ENCODE data around the gene LMBR1. TPM values are rescaled to one million over a fixed set of nuclear protein-coding genes. Genes with fewer than 3 reads are reported as not detected.
"Not testable (repeated sequence)": the region's sequence is repeated elsewhere in the genome, so short reads cannot be mapped to it uniquely, and the experiment has no call there.

LMBR1 gene
- total and polyA plus RNA-seq, 2 donors (not counting 3 experiments of a cell fraction or from before 2014, with no cell fraction given), result 14.0 to 72.9 TPM

DNA sequence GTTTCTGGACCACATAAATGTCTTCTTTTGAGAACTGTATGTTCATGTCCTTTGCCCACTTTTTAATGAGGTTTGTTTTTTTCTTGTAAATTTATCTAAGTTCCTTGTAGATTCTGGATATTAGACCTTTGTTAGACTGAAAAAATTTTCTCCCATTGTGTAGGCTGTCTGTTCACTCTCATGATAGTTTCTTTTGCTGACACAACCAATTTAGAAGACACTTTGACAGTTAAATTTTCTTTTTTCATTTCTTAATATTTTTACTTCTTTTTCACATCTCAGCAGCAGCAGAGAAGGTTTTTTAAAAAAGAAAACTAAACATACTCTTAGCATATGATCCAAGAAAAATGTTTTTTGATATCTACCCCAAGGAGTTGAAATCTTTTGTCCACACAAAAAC lies 190.6 kb downstream of the LMBR1 start:
- FAIRE-seq, result no peak
- H3K27ac ChIP-seq (ENCODE audit: insufficient read depth, low read depth, low read length), result no peak overlapping the region
- H3K27me3 ChIP-seq (ENCODE audit: control insufficient read depth in 2 of 2, insufficient read depth in 2 of 2, low read length in 2 of 2), result no peaks in the 10 kb centered on the region
- no peak overlapping the region for H3K4me2 ChIP-seq (ENCODE audit: insufficient read depth, low read length)
- no peaks in the 10 kb centered on the region for H3K9me1 ChIP-seq (replicated peaks; ENCODE audit: control insufficient read depth, extremely low read depth, insufficient read depth, low read length)
- ChIA-PET POLR2A (no interaction called here), CTCF (no interaction called here)
- no peak overlapping the region for H3K4me3 ChIP-seq (replicated peaks in 1 of 3; ENCODE audit: insufficient read depth in 1 of 3, low read depth in 1 of 3, low read length in 3 of 3)
- no peak for DNase-seq (ENCODE audit: low read depth, low spot score)
- TF ChIP-seq POLR2AphosphoS5 (IDR thresholded peaks at IDR 0.05; ENCODE audit: insufficient read depth, low read depth, low read length) (no peak), FOS (IDR thresholded peaks at IDR 0.05; ENCODE audit: borderline replicate concordance, insufficient read depth, low read length) (no peak), POLR2A (IDR thresholded peaks at IDR 0.05; ENCODE audit: low read depth, low read length) (no peak), JUN (IDR thresholded peaks at IDR 0.05; ENCODE audit: borderline replicate concordance, insufficient read depth, insufficient read length, low read depth) (no peak), MYC (IDR thresholded peaks at IDR 0.05; ENCODE audit: low read depth, low read length) (no peak)
- TF ChIP-seq, protein P1, sequence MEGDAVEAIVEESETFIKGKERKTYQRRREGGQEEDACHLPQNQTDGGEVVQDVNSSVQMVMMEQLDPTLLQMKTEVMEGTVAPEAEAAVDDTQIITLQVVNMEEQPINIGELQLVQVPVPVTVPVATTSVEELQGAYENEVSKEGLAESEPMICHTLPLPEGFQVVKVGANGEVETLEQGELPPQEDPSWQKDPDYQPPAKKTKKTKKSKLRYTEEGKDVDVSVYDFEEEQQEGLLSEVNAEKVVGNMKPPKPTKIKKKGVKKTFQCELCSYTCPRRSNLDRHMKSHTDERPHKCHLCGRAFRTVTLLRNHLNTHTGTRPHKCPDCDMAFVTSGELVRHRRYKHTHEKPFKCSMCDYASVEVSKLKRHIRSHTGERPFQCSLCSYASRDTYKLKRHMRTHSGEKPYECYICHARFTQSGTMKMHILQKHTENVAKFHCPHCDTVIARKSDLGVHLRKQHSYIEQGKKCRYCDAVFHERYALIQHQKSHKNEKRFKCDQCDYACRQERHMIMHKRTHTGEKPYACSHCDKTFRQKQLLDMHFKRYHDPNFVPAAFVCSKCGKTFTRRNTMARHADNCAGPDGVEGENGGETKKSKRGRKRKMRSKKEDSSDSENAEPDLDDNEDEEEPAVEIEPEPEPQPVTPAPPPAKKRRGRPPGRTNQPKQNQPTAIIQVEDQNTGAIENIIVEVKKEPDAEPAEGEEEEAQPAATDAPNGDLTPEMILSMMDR (IDR thresholded peaks at IDR 0.05; ENCODE audit: extremely low read depth in 1 of 2, insufficient read depth in 1 of 2, low read depth in 1 of 2, low read length in 2 of 2), result no peak
- H3K79me2 ChIP-seq (ENCODE audit: control insufficient read depth, insufficient read depth, low read length), result no peaks in the 10 kb centered on the region
- intact Hi-C loops (cut with micrococcal nuclease) (no loop called here), dilution Hi-C loops (cut with MboI; ENCODE audit: extremely low pct_ligation_motif_present, low sequenced_read_pairs) (no loop called here)
- no TSS peak for BruUV-seq (replicated peaks)
- H3K4me1 ChIP-seq (ENCODE audit: control insufficient read depth, extremely low read depth, insufficient read depth, low read length), result no peaks in the 10 kb centered on the region
- no peaks in the 10 kb centered on the region for H3K36me3 ChIP-seq (ENCODE audit: control insufficient read depth in 2 of 2, extremely low read depth in 1 of 2, insufficient read depth in 2 of 2, low read length in 2 of 2)
- H3K9me3 ChIP-seq (replicated peaks; ENCODE audit: control insufficient read depth, insufficient read depth, low read length), result no peaks in the 10 kb centered on the region
- no peaks in the 10 kb centered on the region for H4K20me1 ChIP-seq (replicated peaks; ENCODE audit: control insufficient read depth, extremely low read depth, insufficient read depth, low read length)
- H2AFZ ChIP-seq (ENCODE audit: low read depth, low read length), result no peak overlapping the region
- H3K9ac ChIP-seq (replicated peaks; ENCODE audit: extremely low read depth, insufficient read depth, low read length), result no peak overlapping the region

DNA sequence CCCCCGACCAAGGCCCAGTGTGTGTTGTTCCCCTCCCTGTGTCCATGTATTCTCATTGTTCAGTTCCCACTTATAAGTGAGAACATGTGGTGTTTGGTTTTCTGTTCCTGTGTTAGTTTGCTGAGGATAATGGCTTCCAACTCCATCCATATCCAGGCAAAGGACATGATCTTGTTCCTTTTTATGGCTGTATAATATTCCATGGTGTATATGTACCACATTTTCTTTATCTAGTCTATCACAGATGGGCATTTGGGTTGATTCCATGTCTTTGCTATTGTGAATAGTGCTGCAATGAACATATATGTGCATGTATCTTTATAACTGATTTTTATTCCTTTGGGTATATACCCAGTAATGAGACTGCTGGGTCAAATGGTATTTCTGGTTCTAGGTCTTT lies 191.2 kb downstream of the LMBR1 start:
- FAIRE-seq; H3K4me3 ChIP-seq (replicated peaks in 1 of 3; ENCODE audit: insufficient read depth in 1 of 3, low read depth in 1 of 3, low read length in 3 of 3); POLR2A ChIA-PET: not testable (repeated sequence)

DNA sequence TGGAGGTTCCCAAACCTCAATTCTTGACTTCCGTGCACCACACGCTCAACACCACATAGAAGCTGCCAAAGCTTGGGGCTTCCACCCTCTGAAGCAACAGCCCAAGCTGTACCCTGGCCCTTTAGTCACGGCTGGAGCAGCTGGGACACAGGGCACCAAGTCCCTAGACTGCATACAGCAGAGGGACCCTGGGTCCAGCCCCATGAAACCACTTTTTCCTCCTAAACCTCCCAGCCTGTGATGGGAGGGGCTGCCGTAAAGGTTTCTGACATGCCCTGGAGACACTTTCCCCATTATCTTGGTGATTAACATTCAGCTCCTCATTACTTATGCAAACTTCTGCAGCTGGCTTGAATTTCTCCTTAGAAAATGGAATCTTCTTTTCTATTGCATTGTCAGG lies 194.5 kb downstream of the LMBR1 start:
- H3K9ac ChIP-seq (replicated peaks; ENCODE audit: extremely low read depth, insufficient read depth, low read length); dilution Hi-C loops (cut with MboI; ENCODE audit: extremely low pct_ligation_motif_present, low sequenced_read_pairs); H3K4me1 ChIP-seq (ENCODE audit: control insufficient read depth, extremely low read depth, insufficient read depth, low read length); H3K36me3 ChIP-seq (ENCODE audit: control insufficient read depth in 2 of 2, extremely low read depth in 1 of 2, insufficient read depth in 2 of 2, low read length in 2 of 2); BruUV-seq (replicated peaks); H3K27ac ChIP-seq (ENCODE audit: insufficient read depth, low read depth, low read length); H3K9me3 ChIP-seq (replicated peaks; ENCODE audit: control insufficient read depth, insufficient read depth, low read length); intact Hi-C loops (cut with micrococcal nuclease); H3K9me1 ChIP-seq (replicated peaks; ENCODE audit: control insufficient read depth, extremely low read depth, insufficient read depth, low read length); H3K4me2 ChIP-seq (ENCODE audit: insufficient read depth, low read length); DNase-seq (ENCODE audit: low read depth, low spot score); H3K27me3 ChIP-seq (ENCODE audit: control insufficient read depth in 2 of 2, insufficient read depth in 2 of 2, low read length in 2 of 2); CTCF ChIA-PET; H4K20me1 ChIP-seq (replicated peaks; ENCODE audit: control insufficient read depth, extremely low read depth, insufficient read depth, low read length); H3K4me3 ChIP-seq (replicated peaks in 1 of 3; ENCODE audit: insufficient read depth in 1 of 3, low read depth in 1 of 3, low read length in 3 of 3); POLR2A ChIA-PET; H3K79me2 ChIP-seq (ENCODE audit: control insufficient read depth, insufficient read depth, low read length); H2AFZ ChIP-seq (ENCODE audit: low read depth, low read length); FAIRE-seq: not testable (repeated sequence)

More for the DNA sequence above, 191.2 kb downstream of the LMBR1 start:
- H3K9me3 ChIP-seq (replicated peaks; ENCODE audit: control insufficient read depth, insufficient read depth, low read length); H2AFZ ChIP-seq (ENCODE audit: low read depth, low read length); dilution Hi-C loops (cut with MboI; ENCODE audit: extremely low pct_ligation_motif_present, low sequenced_read_pairs); BruUV-seq (replicated peaks); intact Hi-C loops (cut with micrococcal nuclease); H3K27me3 ChIP-seq (ENCODE audit: control insufficient read depth in 2 of 2, insufficient read depth in 2 of 2, low read length in 2 of 2); H3K4me1 ChIP-seq (ENCODE audit: control insufficient read depth, extremely low read depth, insufficient read depth, low read length); H3K9me1 ChIP-seq (replicated peaks; ENCODE audit: control insufficient read depth, extremely low read depth, insufficient read depth, low read length); H4K20me1 ChIP-seq (replicated peaks; ENCODE audit: control insufficient read depth, extremely low read depth, insufficient read depth, low read length); H3K4me2 ChIP-seq (ENCODE audit: insufficient read depth, low read length); H3K27ac ChIP-seq (ENCODE audit: insufficient read depth, low read depth, low read length); CTCF ChIA-PET; H3K79me2 ChIP-seq (ENCODE audit: control insufficient read depth, insufficient read depth, low read length); H3K36me3 ChIP-seq (ENCODE audit: control insufficient read depth in 2 of 2, extremely low read depth in 1 of 2, insufficient read depth in 2 of 2, low read length in 2 of 2); H3K9ac ChIP-seq (replicated peaks; ENCODE audit: extremely low read depth, insufficient read depth, low read length); DNase-seq (ENCODE audit: low read depth, low spot score): not testable (repeated sequence)

Measured in endothelial cell of umbilical vein (primary cell).